Skeletal muscle cell (primary cell): ENCODE data around the gene DCTN3.

ENCODE experiments used
- DNase-seq: peaks from one replicate; pipeline ENCODE4 v3.0.0-alpha.2; 2010; ENCODE audit warnings: low read depth
- H3K4me3 ChIP-seq: 2 replicates; pipeline ENCODE4 v1.5.1; 2011; ENCODE audit warnings: low read depth, mild to moderate bottlenecking, control low read depth, low read length, moderate library complexity

DCTN3 gene

DNA sequence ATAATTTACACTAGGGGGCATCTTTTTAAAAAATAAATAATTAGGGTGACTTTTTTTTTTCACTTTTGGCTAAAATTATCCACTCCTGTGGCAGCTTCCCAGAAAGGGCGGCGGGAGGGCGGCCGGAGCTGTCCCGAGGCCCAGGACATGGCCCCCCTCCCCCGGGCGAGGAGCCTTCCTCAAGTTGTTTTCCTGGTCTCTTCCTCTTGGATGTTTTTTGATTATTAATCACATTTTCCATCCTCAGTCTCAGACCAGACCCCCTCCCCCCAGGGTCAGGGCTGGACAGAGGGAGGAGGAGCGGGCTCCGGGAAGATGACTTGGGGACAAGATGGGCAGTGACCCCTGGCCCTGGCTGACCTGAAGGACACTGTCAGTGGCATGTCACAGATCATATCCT lies 26.1 kb downstream of the DCTN3 start:
- H3K4me3 ChIP-seq, result no peak overlapping the region
- DNase-seq, result no peak

- no peak overlapping the region for H3K4me3 ChIP-seq
- DNase-seq, result no peak
Measured at GRCh38 chr9:34592895-34593601, 27.2 kb downstream of the DCTN3 start.

DNA sequence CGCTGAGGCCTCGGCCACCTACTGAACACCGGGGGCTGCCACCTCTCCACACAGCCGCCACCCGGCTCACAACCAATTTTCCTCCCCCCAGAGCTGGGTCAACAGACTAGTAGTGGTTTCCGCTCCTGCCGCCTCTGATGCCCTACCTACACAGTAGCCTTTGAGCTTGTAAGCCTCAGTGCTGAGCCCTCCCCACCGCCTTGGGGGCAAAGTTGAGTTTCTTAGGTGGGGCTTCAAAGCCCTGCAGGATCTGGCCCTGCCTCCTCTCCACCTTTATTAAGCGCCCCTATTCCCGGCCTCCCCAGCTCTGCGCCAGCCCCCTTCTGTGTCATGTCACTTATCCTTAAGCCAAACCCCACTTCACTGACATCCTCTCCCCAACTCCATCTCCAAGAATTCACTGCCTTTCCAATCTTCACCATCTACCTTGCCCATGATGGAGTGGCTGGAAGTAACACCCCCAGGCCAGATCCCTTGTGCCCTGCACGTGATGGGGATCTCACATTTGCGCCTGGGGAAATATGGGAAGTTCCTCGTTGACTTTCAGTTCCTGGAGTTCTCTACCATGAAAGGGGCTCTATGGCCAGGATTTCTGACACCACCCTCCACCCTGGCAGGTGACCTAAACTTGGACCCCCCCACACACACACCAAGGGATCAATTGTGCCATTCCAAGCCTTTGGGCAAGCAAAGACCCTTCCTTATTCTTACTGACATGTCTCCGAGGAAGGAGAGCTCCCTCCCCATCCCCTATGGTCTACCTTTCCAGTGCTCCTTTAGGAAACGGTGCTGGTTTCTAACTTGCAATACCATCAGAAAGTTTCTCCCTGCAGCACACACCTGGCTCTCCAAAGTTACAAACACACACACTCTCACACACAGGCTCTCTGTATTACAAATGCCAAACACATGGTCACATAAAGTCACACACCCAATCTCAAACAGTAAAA lies 28.1 kb downstream of the DCTN3 start:
- no peak for DNase-seq
- H3K4me3 ChIP-seq, result no peak overlapping the region

DNA sequence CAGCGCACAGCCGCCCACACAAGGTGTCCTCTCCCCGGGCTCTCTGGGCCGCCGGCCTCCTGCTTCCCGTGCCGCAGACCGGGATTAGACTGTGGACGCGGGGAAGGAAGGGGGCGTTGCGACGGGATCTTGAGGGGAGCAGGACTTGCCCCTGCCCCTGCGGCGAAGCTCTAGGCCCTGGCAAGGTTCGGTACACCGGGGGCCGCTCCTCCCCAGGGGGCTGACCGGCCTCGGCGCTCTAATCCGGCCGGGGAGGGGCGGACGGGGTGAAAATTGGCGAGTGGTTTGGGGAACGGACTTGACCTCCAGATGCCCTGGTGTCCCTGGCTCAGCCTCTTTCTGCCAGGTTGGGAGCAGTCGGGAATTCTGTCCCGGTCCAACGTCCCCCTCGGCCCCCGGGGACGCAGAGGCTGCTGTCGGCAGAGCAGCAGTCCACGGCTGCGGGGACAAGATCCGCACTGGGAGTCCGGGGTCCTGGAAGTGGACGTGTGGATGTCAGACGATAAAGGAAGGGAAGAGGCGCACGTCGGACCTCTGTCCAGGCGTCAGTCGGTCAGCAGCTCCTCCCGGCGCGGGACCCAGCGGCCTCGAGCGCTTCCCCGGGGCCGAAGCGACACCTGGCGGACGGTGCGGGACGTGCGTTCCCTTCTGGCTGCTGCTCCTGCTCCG lies 28.9 kb downstream of the DCTN3 start:
- H3K4me3 ChIP-seq, result no peak overlapping the region

DNA sequence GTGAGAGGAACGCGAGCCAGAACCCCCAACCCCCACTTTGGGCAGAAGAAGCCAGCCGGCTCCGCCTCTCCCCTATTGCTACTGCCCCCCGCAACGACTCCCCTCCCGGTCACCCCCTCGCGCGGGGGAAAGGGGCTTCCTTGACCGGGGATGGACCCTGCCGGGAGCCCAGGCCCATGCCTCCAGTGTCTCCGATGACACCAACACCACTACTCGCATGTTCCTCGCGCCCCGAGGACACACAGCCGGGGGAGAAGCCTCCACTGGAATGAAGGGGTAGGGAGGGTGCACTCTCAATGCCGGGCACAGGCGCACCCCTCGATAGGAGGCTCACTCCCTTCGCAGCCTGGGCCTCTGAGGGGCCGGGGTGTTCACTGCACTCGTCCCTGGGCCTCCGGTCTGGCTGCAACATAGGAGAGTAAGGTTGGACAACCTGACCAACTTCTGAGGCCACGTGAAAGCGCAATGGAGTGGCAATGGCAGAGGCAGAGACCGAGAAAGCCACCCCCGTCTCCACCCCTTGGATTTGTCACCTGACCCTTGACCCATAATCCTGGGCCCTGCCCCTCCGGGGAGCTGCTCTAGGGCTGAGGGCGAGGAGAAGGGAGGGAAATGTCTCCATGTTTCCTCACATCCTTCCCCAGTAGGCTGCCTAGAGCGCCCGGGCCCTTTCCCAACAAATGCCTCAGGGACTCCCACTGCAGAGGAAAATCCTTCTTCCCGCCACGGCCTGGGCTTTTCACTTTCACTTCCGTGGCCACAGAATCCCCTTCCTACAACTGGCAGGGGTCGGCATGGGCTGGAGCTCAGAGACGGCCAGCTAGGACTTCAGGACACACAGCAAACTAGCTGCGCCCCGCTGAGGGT lies 29.7 kb downstream of the DCTN3 start:
- H3K4me3 ChIP-seq, result no peak overlapping the region
- DNase-seq, result no peak

More for the DNA sequence above, 28.9 kb downstream of the DCTN3 start:
- peak; percentile 22 for DNase-seq

GRCh38 chr9:34589636-34590380 lies 30.5 kb downstream of the DCTN3 start, which contains the start of gene CNTFR:
CNTFR (minus strand) TSS chr9:34589724; CDS start chr9:34568981, 20,743 bp downstream.
- H3K4me3 ChIP-seq, result peak within 1 kb of the TSS; percentile 31
- no peak for DNase-seq

DNA sequence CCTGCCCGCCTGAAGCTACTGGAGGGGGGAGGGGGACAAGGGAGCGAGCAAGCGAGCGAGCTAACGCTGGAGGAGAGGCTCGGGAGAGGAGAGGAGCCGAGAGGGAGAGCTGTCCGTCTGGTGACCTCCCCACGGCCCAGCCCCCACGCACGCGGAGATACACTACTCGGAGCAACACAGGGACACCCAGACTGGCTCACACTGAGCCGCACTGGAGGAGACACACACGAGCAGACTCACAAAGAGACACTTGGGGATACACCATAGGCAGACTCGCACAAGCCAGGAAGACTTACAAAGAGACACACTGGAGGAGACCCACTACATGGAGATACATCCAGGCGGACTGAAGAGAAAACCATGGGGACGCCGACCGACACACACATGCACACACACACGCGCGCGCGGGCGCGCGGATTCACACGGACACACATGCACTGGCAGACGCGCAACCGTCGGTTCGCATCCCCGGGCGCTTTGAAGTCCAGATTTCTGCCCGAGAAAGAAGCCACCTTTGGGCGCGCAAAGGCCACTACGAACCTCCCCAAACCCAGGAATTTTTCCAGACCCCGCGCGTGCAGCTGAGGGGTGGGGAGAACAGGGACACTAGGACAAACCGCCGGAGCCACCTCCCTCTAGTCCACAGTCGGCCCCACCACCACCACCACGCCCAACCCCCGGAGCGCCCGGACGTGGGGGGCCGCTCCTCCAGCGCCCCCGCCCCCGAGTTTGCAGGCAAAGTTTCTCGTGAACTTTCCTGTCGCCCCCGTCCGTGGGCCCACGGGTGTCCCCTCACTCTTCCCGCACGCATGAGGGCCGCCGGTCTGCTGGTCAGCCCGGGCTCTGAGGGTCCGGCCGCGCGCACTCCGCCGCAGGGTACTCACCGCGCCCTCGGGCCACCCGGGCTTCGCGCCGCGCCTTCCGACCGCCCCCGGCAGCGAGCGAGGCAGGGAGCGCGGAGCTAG lies 31.3 kb downstream of the DCTN3 start:
- H3K4me3 ChIP-seq, result peak overlapping the region; percentile 29
- DNase-seq, result no peak

- no peak overlapping the region for H3K4me3 ChIP-seq
- no peak for DNase-seq
Measured at GRCh38 chr9:34587271-34587670, 33.0 kb downstream of the DCTN3 start.

DNA sequence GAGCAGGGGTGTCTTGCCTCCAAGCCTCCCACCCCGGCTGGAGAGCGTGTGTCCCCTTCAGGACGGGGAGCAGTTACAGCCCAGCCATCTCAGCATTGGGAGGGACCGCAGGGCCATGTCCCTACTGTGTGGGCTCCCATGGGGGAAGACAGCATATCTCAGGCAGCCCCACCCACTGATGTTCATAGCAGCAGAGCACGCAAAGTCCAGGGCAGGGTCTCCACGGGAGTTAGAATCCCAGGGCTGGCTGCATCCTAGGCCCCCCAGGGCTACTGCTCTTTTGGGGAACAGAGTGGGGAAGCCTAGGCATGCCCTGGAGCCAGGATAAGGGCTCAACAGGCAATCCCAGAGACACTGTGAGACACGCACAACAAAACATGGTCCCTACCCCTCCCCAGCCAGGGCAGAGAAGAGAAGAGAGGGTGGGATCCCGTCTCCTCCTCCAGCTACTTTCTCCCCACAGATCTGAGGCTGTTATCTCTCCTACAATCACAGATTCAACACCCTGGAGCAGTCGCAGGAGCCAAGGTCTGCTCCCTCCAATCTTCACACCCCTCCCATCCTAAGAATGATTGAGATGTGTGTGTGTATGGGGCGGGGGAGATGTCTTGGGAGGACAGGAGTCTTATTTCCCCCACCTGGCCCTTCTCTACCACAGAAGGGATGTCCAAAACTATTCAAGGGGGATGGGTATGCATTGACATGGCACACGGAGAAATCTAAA lies 34.2 kb downstream of the DCTN3 start:
- H3K4me3 ChIP-seq, result no peak overlapping the region
- DNase-seq, result no peak

- no peak for DNase-seq
Measured at GRCh38 chr9:34584970-34585369, 35.3 kb downstream of the DCTN3 start.

GRCh38 chr9:34582787-34583186 lies 37.5 kb downstream of the DCTN3 start:
- no peak overlapping the region for H3K4me3 ChIP-seq
- DNase-seq, result no peak

More at GRCh38 chr9:34584970-34585369, 35.3 kb downstream of the DCTN3 start:
- no peak overlapping the region for H3K4me3 ChIP-seq

GRCh38 chr9:34581318-34581717 lies 39.0 kb downstream of the DCTN3 start:
- DNase-seq, result no peak
- H3K4me3 ChIP-seq, result no peak overlapping the region

DNA sequence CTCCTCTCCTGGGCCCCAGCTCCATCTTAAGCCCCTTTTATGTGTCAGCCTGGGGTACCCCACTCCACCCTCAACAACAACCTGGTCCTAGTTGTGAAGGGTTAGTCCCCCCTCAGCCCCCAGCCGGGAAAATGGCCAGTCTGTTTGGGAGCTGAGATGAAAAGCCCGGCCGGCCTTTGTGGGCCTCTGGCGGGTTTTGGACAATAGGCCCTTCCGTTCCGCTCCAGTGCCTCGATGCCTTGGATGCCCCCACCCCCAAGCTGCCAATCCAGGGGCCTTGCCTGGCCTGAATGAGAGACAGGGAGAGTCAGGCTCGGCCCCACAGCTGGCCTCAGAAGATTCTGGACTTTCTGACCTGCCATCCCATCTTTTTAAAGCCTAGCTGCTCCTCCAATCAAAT lies 39.9 kb downstream of the DCTN3 start:
- H3K4me3 ChIP-seq, result no peak overlapping the region
- DNase-seq, result no peak

DNA sequence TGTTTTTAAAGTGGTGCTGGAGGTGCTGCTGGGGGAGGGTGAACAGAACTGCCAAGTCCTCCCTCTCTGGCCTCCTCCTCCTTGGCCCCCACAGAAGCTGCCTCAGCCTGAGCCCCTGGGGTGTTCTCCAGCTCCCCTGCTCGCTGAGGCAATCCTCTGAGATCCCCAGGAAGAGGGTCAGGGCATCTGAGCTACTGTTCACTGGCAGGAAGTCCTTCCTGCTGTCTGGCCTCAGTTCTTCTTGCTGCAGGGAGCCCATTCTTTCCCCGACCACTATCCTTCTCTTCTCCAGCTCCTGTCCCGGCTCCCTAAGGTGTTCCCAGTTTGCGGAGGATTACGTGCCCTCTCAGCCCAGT lies 40.5 kb downstream of the DCTN3 start:
- DNase-seq, result no peak
- H3K4me3 ChIP-seq, result no peak overlapping the region

- no peak for DNase-seq
- no peak overlapping the region for H3K4me3 ChIP-seq
Measured at GRCh38 chr9:34579104-34579807, 41.0 kb downstream of the DCTN3 start.
